Neutrophil (primary cell): ENCODE data around the gene FLAD1.

Source experiments
- H3K27ac ChIP-seq: fragments of 200-600 bp; sonication (generic); 2 replicates; pipeline ENCODE4 v1.5.1; 2016; ENCODE audit warnings: mild to moderate bottlenecking, moderate library complexity
- H3K27me3 ChIP-seq: fragments of 200-600 bp; sonication (generic); 2 replicates; pipeline ENCODE4 v1.6.0; 2016; ENCODE audit warnings: mild to moderate bottlenecking
- H3K36me3 ChIP-seq: fragments of 200-600 bp; sonication (generic); 2 replicates; pipeline ENCODE4 v1.5.1; 2017
- H3K4me1 ChIP-seq, 2 experiments: fragments of 200-600 bp in 1 of 2; sonication (generic) in 1 of 2; 1 replicate in 1 of 2; 2 replicates in 1 of 2; pipeline versions ENCODE4 v1.5.1 to v1.6.1; 2013 to 2016; ENCODE audit warnings: low read depth in 1 of 2, low read length in 1 of 2, mild to moderate bottlenecking in 1 of 2, moderate library complexity in 1 of 2; ENCODE audit not compliant: control insufficient read depth in 1 of 2, insufficient read depth in 1 of 2
- H3K4me3 ChIP-seq, 2 experiments: fragments of 200-600 bp in 1 of 2; sonication (generic) in 1 of 2; 1 replicate in 1 of 2; 2 replicates in 1 of 2; pipeline ENCODE4 v1.5.1; 2013 to 2016; ENCODE audit warnings: low read depth in 1 of 2, low read length in 1 of 2, mild to moderate bottlenecking in 1 of 2, moderate library complexity in 1 of 2
- H3K9me3 ChIP-seq: fragments of 200-600 bp; sonication (generic); 2 replicates; pipeline ENCODE4 v1.5.1; 2016
- TF ChIP-seq, protein P1 (sequence below): fragments of 200-600 bp; sonication (generic); IDR thresholded peaks from 2 replicates; pipeline ENCODE4 v1.5.1; 2016; ENCODE audit warnings: antibody characterized with exemption

The FLAD1 gene

DNA sequence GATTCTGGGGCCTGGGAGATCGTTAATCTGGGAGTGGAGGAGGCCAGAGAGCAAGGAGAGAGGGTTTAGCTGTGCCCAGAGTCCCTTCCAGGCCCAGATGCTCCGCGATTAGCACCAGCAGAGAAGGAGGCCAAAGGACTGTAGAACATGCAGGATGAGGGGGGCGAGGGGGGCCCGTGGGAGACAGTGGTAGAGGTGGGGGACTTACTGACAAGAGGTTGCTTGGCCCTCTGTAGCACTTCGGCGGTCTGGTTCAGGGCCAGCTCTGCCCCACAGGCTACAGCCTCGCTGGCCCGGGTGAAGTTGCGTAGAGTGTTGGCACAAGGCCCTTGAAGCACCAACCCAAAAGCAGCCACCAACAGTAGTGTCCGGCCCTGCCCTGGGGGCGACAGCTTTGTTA, 49.7 kb downstream of the FLAD1 start:
- Histone ChIP-seq H3K4me3 (no peak overlapping the region), H3K27me3 (no peaks in the 10 kb centered on the region), H3K36me3 (no peaks in the 10 kb centered on the region), H3K9me3 (no peaks in the 10 kb centered on the region), H3K27ac (no peak overlapping the region), H3K4me1 (peaks cover 23 to 24% of the 10 kb centered on the region in 2 experiments)
- TF ChIP-seq, protein P1, sequence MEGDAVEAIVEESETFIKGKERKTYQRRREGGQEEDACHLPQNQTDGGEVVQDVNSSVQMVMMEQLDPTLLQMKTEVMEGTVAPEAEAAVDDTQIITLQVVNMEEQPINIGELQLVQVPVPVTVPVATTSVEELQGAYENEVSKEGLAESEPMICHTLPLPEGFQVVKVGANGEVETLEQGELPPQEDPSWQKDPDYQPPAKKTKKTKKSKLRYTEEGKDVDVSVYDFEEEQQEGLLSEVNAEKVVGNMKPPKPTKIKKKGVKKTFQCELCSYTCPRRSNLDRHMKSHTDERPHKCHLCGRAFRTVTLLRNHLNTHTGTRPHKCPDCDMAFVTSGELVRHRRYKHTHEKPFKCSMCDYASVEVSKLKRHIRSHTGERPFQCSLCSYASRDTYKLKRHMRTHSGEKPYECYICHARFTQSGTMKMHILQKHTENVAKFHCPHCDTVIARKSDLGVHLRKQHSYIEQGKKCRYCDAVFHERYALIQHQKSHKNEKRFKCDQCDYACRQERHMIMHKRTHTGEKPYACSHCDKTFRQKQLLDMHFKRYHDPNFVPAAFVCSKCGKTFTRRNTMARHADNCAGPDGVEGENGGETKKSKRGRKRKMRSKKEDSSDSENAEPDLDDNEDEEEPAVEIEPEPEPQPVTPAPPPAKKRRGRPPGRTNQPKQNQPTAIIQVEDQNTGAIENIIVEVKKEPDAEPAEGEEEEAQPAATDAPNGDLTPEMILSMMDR: no peak

- TF ChIP-seq, protein P1: no peak
- H3K27me3 ChIP-seq: no peaks in the 10 kb centered on the region
- H3K36me3 ChIP-seq: no peaks in the 10 kb centered on the region
- H3K27ac ChIP-seq: no peak within 1 kb of the TSS
- H3K4me3 ChIP-seq: no peak within 1 kb of the TSS
- no peaks in the 10 kb centered on the region for H3K9me3 ChIP-seq
- peaks cover 23 to 25% of the 10 kb centered on the region in 2 experiments for H3K4me1 ChIP-seq
Observed at GRCh38 chr1:155033524-155033923, 50.4 kb downstream of the FLAD1 start, which contains the start of the genes DCST1 and DCST2. DCST1 (plus strand) TSS chr1:155033824; CDS start chr1:155034037, 213 bp downstream. DCST2 (minus strand) TSS chr1:155033781; CDS start chr1:155033701, 80 bp downstream.

DNA sequence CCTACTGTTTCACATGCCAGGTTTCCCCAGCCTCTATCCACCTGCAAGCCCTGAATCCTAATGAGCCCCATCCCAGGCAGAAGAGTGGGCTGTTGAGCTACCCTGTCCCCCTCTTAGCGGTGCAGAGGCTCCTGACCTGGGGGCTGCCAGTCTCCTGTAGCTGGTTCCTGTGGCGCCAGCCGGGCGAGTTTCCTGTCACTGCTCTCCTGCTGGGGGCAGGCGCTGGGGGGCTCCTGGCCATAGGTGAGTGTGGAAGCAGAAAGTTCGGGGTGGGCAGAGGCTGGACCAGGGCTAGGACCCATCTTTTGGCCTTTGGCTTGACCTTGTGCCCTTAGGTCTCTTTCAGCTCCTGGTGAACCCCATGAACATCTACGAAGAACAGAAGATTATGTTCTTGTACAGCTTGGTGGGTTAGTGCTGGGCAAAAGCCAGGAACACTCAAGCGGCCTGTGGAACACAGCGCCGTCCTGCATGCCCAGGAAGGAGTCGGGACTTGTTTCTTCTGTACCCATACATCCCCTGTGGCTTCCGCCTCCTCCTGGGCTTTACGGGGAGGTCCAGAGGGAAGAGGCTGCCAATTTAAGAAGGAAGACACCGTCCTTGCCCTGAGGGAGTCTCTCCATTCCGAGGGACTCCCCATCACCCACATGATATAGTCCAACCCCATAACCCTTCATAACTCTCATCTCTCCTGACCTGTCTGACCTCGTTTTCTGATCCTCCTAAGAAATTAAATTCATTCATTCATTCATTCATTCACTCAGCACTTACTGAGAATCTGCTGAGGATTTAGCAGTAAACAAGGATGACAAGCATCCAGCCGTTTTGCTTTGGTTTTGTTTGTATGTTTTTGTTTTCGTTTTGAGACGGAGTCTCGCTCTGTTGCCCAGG, 51.4 kb downstream of the FLAD1 start:
- Histone ChIP-seq H3K27me3 (no peaks in the 10 kb centered on the region), H3K4me3 (no peak overlapping the region), H3K4me1 (peaks cover 26% of the 10 kb centered on the region in 2 experiments), H3K27ac (no peak overlapping the region), H3K9me3 (no peaks in the 10 kb centered on the region), H3K36me3 (no peaks in the 10 kb centered on the region)
- TF ChIP-seq, protein P1: no peak

GRCh38 chr1:155035936-155036335, 52.8 kb downstream of the FLAD1 start:
- Histone ChIP-seq H3K4me3 (no peak overlapping the region), H3K4me1 (peaks cover 26 to 28% of the 10 kb centered on the region in 2 experiments), H3K9me3 (no peaks in the 10 kb centered on the region), H3K36me3 (no peaks in the 10 kb centered on the region), H3K27ac (no peak overlapping the region), H3K27me3 (no peaks in the 10 kb centered on the region)
- TF ChIP-seq, protein P1: no peak

- Histone ChIP-seq H3K27ac (no peak overlapping the region), H3K27me3 (no peaks in the 10 kb centered on the region)
- TF ChIP-seq, protein P1: no peak
Observed at GRCh38 chr1:155037043-155037442, 53.9 kb downstream of the FLAD1 start.

More at GRCh38 chr1:155037043-155037442, 53.9 kb downstream of the FLAD1 start:
- no peaks in the 10 kb centered on the region for H3K9me3 ChIP-seq
- no peaks in the 10 kb centered on the region for H3K36me3 ChIP-seq
- H3K4me1 ChIP-seq: peaks cover 26 to 28% of the 10 kb centered on the region in 2 experiments
- no peak overlapping the region for H3K4me3 ChIP-seq
